Activated CD4-positive, CD25-positive, alpha-beta regulatory T cell (primary cell): ENCODE data around the gene ZNF638.

Source experiments
- DNase-seq, 4 experiments: peaks; one replicate each; lab custom pipeline; 2025; lab: John Stamatoyannopoulos, UW

Gene ZNF638

DNA sequence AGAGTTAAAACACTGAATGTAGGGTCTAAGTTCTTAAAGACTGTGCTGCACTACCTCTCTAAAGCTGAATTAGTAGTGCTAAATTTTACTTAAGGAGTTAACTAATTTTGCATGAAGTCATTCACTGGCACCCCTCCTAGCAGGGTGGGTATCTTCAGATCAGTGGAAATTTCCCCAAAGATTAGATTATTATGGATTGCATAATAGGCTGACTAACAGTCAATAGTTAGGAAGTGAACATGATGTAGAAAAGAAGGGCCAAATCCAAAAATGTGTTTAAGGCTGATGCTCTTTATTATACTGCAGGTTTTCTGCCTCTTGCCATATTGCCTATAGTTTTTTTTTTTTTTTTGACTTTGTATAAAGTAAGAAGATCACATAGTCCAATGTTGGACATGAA lies 5.2 kb downstream of the ZNF638 start:
- DNase-seq: no peak

DNA sequence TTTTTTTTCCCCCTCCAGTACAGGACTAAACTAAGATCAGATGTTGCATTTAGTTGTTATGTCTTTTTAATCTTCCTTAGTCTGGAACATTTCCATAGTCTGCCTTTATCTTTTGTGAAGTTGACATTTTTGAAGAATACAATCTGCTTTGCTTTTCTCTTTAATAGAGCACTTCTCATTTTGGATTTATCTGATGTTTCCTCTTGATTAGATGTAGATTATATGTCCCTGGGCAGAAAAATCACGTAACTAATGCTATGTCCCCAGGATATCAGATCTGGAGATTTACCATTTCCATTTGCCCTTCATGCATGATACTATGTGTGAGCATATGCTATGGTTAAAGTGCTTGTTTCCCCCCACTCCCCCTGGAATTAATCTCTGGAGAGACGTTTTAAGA lies 6.2 kb downstream of the ZNF638 start:
- DNase-seq: no peak

DNA sequence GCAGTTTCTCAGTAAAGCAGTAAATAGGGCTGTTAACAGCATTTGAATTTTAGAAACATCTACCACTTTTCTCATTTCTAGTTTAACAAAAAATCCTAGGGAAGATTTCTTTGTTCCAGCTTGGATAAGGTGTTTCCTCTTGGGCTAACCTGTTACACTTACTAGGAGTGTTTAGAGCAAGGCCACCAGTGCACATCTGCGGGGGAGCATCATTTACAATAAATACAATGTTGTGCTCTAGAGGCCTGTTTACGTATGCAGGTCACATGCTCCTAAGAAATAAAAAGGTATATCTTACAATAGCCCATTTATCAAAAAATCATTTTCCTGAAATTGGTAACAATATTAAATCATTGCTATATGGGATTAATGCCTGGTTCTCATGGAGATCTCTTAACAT lies 8.1 kb downstream of the ZNF638 start:
- DNase-seq: no peak

DNA sequence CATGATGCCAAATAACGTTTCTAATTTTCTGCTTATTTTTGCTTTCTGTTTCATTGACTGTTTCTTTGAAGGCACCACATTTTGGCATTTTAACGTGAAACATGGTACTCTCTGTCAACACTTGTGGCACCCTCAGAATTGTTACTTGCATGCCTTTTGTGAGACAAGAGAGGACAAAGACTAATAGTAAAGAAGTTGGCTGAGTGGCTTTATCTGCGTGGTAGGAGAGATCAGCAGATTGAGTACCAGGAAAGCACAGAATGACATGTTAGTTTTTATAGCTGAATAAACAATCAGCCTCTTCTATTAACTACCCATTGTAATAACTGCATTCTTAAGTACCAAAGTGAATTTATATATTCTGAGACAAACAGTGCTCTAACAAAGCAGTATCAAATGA lies 8.6 kb downstream of the ZNF638 start:
- DNase-seq: no peak

DNA sequence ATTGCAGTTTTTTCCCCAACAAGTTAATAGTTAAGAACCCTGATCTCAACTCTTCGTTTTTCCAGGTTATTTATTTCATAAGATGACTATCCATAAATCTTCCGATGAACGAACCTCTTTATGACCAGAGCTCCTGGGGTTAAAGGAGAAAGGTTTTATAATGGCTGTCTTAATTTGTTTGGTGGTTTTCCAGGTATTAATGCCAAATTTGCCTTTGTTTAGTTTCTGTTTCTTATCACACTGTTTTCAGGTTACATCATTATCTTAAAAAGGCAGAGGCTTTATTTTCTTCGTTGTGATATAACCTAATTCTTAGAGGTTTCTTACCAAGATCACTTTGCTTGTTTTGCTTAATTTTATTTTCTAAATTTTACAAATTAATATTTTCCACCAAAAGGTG lies 10.1 kb downstream of the ZNF638 start:
- no peak for DNase-seq

DNA sequence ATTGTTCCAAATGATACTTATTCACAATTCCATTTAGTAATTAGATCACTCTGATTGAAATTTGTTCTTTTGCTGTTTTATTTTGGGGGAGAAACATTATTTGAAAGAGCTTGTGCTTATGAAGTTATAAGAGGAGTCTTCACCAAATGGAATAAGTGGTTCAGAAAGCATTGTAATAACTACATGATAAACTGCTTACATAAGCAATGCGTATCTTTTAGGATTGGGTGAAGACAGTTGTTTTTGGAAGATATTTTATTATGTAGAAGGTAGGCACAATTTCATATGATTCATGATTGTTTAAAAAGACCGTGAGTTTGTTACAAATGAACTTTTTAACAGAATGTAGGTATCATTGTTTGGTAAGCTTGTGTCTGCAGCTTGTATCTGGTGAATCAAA lies 14.5 kb downstream of the ZNF638 start:
- no peak for DNase-seq

DNA sequence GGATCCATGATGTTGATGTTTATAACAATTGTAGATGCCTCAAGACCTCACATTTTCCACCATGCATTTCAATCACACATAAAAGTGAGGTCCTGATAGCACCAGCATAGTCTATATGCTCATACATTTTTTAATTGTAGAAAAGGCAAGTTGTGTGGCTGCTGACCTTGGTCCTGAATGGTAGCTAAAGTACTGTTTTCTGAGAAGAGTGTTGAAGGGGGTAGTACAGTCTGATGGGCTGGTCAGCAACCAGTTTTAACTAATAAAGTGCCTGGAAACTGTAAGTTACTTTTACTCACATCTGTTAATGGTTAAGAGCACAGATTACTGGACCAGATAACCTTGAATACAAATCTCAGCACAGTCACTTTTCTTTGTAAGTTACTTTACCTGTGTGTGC lies 15.9 kb downstream of the ZNF638 start:
- DNase-seq: no peak

DNA sequence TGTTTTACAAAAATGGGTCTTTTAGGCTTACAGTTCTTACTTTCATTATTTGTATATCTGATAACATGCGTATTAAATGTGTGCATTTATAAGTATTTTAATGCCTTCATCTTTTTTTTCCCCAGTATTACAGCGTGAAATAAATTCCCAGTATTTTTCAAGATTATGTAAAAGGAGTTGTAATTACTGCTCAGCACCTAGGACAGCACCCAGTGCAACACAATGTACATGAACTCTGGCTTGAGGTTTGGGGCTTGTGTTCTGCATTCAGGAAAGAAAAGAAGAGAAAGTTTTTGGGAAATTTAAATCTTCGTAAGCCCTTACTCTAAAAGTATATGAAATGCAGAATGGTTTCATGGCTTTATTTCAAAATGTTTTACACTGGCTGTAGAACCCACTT lies 16.7 kb downstream of the ZNF638 start:
- DNase-seq: no peak

DNA sequence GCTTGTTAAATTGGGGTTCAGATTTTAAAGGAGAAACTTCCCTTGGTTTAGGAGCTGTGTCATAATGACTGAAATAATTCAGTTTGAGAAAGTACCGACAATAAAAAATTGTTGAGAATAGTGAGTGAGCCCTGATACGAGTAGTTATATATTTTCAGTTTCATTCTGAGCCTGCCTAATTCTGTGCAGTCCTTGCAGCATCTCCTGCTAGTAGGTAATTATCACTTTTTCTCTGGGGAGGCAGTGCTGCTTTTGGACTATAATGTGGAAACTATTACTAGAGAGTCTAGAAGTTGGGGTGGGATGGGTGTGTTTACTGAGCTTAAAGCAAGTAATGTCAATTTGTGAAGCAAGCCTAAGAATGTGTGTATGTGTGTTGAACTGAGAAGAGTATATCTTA lies 21.7 kb downstream of the ZNF638 start:
- DNase-seq: no peak

DNA sequence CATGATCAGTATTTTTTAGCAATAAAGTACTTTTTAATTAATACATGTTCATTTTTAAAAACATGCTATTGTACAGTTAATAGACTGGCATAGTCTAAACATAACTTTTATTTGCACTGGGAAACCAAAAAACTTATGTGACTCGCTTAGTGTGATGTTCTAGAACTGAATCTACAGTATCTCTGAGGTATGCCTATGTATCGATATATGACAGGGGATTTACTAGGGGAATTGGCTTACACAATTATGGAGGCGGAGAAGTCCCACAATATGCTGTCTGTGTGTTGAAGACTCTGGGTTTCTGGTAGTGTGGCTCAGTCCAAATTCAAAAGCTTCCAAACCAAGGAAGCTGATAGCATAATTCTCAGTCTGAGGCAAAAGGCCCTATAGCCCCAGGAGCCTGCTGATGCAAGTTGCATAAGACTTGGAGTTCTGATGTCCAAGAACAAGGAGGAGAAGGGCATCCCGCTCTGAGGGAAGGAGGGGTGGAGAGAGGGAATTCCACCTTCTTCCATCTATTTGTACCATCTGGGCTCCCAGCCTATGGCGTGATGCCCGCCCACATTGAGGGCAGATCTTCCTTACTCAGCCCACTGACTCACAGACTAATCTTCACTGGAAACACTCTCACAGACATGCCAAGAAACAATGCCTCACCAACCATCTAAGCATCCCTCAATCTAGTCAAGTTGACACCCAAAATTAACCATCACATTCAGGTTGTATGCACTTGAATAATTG lies 27.5 kb downstream of the ZNF638 start:
- DNase-seq: no peak

DNA sequence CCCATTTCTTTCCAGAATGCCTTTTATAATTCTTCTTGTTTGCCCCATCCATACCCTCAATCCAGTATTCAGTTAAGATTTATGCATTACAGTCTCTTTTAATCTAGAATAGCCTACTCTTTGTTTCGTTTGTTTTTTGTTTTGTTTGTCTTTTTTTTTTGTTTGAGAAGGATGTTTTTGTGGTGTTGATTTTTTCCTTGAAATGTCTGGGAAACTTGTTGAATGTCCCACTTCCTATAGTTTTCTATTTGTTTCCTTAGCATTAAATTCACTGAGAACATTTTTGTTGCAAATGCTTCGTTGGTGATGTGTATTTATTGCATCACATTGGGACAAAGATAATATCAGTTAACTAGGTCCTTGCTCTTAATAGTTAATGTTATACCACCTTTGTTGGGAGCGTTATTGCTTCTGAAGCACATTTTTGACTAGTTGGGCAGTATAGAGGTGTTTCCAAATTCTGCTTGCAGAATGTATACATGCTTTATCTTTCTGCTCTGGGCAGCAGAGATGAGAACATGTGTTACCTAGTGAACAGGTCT lies 28.9 kb downstream of the ZNF638 start:
- no peak for DNase-seq

DNA sequence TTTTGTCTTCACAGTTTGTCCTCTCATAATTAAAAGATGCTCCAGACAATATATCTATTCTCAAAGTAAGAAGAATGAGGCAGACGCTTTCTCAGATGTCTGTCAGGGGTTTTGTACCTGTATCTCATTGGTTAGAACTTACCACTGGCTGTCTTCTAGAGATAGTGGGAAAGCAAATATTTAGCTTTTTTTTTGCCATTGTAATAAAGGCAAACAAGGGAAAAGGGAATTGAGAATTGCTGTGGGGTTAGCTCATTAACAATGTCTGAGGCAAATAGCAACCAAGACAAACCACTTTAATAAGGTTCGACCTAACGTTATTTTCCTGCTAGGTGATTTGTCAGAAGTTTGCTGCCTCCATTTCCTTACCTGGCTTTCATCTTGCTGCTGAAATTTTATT lies 30.0 kb downstream of the ZNF638 start:
- DNase-seq: no peak

DNA sequence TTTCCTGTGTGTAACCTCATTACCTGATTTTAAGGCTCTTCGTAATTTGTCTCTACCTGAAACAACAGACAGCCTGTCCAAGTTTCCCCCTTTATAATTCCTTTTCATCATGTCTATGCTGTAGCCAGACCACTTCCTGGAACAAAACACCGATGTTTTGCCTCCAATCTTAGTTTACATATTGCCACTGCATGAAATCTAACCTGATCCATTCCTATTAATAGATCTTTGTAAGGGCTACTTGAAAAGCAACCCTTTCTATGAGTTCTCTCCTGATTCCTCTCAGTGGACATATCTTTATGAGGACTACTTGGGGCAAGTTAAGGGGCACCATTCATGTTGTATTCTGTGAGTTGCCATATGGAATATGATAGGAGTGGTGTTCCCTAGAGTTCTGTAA lies 30.9 kb downstream of the ZNF638 start:
- DNase-seq: no peak

DNA sequence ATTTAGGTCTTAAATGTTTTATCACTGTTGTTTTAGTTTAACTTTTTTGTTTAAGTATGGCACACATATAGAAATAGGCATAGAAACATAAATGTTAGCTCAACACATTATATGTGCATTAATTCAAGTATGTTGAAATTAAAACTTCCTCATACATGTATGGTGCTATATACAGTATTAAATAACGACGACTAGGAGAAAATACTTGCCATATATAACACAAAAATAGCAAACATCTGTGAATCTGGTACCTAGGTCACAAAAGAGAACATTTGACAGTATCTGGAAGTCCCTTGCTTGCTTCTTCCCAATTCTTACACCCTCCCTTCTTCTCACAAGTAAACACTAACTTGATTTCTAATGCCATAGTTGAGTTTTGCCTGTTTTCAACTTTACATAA lies 38.4 kb downstream of the ZNF638 start:
- DNase-seq: no peak

DNA sequence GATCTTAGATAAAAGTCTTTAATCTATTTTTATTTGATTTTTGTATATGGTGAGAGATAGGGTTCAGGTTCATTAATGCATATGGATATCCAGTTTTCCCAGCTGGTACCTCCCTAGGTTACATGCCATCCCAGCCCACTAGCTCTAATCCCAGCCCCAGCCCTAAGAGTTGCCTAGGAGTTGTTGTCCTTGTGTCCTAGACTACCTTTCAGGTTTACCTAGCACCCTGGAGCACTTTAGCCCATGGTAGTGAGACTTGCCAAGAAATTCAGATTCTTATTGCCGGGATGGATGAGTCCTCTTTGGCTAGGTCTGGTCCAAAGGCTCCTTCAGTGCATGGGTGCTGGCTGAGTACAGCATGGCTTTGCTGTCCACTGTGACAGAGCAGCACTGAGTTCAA lies 40.5 kb downstream of the ZNF638 start:
- no peak for DNase-seq

DNA sequence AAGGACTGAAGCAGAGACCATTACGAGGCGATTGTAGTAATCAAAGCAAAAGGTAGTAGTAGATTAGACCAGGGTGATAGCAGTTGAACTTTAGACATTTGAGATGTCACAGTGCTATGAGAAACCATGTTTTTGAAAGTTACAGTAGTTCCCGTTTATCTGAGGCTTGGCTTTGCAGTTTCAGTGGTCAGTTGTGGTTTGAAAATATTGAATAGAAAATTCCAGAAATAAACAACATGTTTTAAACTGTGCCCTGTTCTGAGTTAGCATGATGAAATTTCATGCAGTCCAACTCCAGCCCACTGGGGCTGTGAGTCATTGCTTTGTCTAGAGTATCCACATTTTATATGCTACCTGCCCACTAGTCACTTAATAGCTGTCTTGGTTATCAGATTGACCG lies 47.5 kb downstream of the ZNF638 start:
- no peak for DNase-seq

DNA sequence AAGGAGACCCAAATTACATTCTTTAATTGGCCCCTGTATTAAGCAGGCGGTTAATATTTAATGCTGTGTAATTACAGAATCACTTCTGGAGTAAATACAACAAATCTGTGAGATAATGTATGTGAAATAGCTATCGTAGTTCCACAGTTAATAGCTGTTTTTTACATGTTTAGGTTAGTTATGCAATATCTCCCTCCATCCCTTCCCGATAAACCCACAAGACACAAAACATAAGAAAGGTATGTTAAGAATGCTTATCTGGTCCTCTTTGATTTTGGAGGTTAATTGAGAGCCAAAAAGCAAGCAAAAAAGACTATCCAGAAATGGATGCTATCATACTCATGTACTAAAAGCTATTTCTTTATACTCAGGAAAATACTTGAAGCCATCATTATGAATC lies 49.1 kb downstream of the ZNF638 start:
- no peak for DNase-seq

DNA sequence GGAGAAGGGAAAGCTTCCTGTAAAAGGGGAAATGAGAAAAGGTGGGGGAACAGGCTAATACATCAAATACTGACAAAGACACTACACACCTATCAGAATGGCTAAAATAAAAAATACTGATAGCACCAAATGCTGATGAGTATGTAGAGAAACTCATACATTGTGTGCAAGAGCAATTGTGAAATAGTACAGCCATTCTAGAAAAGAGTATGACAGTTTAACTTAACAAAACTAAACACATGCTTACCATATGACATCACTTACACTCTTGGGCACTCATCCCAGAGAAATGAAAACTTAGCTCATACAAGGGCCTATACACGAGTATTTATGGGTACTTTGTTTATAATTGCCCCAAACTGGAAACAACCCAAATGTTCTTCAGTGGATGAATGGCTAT lies 53.4 kb downstream of the ZNF638 start:
- DNase-seq: no peak

DNA sequence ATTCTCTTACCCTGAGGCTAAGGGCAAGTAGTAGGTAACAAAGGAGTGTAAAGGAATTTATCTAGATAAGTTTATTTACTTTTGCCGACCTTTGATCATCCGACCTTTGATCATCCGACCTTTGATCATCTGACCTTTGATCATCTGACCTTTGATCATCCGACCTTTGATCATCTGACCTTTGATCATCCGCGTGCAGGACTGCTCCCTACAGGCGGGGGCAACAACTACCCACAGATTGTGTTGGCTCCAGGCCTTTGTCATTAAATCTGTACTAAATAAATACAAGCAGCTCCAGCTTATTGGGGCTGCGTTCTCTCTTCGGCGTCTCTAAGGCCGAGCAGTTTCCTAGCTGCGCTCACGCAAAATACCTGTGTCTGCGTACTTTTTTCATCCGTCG lies 56.6 kb downstream of the ZNF638 start:
- DNase-seq: no peak

DNA sequence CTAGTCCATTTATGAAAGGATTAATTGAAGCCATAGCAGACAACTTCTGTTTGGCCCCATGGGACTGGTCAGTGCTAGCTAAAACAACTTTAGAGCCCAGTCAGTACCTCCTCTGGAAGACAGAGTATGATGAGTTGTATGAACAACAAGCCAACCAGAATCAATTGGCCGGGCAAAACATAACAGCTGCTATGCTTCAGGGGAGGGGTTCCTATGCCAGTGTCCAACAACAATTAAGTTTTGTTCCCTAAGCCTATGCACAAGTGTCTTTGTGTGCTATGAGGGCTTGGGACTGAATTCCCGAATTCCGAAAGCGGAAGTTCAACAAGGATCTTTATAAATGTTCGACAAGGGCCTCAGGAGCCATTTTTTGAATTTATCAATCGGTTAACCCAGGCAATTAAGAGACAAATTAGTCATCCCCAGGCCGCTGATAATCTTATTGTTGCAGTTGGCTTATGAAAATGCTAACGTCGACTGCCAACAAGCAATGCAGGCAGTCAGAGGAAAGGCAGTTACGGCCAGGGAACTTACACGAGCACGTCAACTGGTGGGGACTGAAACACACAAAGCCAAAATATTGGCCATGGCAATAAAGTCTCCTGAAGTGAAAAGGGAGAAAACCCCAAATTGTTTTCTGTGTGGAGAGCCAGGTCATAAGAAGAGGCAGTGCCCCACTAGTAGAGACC lies 57.9 kb downstream of the ZNF638 start:
- no peak for DNase-seq

DNA sequence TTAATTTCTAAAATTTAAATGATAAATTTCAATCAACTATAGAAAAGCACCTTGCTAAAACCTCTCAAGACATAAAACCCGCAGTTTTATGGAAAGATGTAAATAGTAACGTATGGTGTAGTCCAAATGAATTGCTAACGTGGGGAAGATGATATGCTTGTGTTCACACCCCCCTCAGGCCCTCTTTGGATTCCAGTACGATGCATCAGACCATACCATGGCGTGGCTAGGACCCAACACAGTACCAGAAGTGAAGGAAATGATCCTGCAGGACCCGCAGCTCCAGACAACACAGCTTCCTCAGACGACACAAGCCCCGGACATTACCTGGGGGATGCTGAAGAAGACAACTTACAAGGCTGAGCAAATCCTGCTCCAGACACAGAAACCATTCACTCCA lies 61.6 kb downstream of the ZNF638 start:
- DNase-seq: no peak

DNA sequence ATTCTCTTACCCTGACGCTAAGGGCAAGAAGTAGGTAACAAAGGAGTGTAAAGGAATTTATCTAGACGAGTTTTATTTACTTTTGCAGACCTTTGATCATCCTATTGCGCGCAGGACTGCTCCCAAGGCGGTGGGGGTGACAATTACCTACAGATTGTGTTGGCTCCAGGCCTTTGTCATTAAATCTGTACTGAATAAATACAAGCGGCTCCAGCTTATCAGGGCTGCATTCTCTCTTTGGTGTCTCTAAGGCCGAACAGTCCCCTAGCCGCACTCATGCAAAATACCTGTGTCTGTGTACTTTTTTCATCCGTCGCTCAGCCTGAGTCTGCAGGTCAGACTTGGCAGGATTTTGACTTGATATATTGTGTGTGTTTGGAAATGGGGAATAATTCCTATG lies 63.9 kb downstream of the ZNF638 start:
- no peak for DNase-seq

DNA sequence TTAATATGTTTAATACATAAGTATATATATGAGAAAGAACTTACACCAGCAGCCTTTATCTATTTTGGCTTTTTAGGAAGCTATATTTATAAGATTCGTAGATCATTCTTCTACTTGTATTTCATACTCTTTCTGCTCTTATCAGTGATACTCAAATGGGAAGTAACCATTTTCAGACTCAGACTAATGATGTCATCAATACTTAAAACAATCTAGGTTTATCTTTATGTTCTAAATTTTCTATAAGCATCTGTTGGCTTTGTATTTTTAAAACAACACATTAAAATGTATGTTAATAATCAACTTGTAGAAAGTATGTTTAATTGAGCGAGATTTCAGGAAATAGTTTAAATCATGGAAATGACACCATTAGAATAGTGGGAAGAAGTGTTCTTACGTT lies 70.8 kb downstream of the ZNF638 start:
- DNase-seq: no peak

DNA sequence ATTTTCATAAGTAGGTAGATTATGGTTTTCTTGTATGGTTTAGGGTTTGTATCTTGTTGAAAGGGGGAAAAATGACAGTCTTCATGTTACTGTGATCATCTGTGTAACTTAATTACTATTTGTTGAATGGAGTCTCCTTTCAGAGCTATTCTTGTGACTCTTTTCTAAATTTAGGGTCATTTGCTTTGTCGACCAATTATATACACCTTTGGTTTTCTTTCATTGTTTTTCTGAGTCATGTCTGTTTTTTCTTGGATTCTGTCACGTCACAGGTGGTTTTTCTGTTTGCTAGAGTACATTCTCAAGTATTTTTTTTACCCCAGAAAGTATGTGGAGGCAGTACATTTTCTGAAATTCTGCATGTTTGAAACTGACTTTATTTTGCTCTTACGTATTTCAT lies 78.0 kb downstream of the ZNF638 start:
- no peak for DNase-seq
